Fibroblast of lung (primary cell): ENCODE measurements around the gene ARHGDIG.

ENCODE experiments used
- CTCF ChIP-seq, 2 donors: IDR thresholded peaks in 1 of 2; conservative IDR thresholded peaks in 1 of 2; 1 replicate in 1 of 2; 2 replicates in 1 of 2; pipeline ENCODE4 v1.5.1; 2011 to 2012; ENCODE audit warnings: low read length in 2 of 2, control low read depth in 1 of 2, inconsistent platforms in 1 of 2, low read depth in 1 of 2, mild to moderate bottlenecking in 1 of 2
- EZH2 ChIP-seq: IDR thresholded peaks from 2 replicates; pipeline ENCODE4 v1.5.1; 2012; ENCODE audit warnings: low read length, control low read depth, mild to moderate bottlenecking; ENCODE audit errors: missing control alignments

GRCh38 chr16:290681-291405 lies 10.5 kb downstream of the ARHGDIG start:
- TF ChIP-seq CTCF (conservative IDR thresholded peaks at IDR 0.05 in 1 of 2, IDR thresholded peaks at IDR 0.05 in 1 of 2; ENCODE audit: low read depth in 1 of 2, low read length in 2 of 2) (no peak), EZH2 (no peak)
